Type B pancreatic cell (in vitro differentiated cells): ENCODE data around the gene FXR1. TPM values are rescaled to one million over a fixed set of nuclear protein-coding genes. Genes with fewer than 3 reads are reported as not detected.
"Not testable (repeated sequence)": the region's sequence is repeated elsewhere in the genome, so short reads cannot be mapped to it uniquely, and the experiment has no call there.

ENCODE experiments used
- DNase-seq: peaks from one replicate; pipeline ENCODE4 v3.0.0; 2021; ENCODE audit warnings: mixed read lengths; ENCODE audit not compliant: unreplicated experiment; ENCODE audit errors: extremely low spot score
- H3K27ac Mint-ChIP-seq: 2 replicates; pipeline ENCODE4 v1.8.0; 2021; ENCODE audit warnings: mild to moderate bottlenecking, mixed read lengths
- H3K27me3 Mint-ChIP-seq: 2 replicates; pipeline ENCODE4 v1.8.0; 2021; ENCODE audit warnings: mixed read lengths
- H3K36me3 Mint-ChIP-seq: 2 replicates; pipeline ENCODE4 v1.8.0; 2021; ENCODE audit warnings: mixed read lengths
- H3K4me1 Mint-ChIP-seq: one replicate; pipeline ENCODE4 v1.8.0; 2021; ENCODE audit warnings: mixed read lengths; ENCODE audit not compliant: unreplicated experiment
- H3K4me3 Mint-ChIP-seq: 2 replicates; pipeline ENCODE4 v1.8.0; 2021; ENCODE audit warnings: mild to moderate bottlenecking, mixed read lengths
- H3K9me3 Mint-ChIP-seq: 2 replicates; pipeline ENCODE4 v1.8.0; 2021; ENCODE audit warnings: mixed read lengths
- CTCF ChIP-seq: fragments of 200-600 bp; sonication (generic); conservative IDR thresholded peaks from 2 replicates; pipeline ENCODE4 v1.5.0; 2021; ENCODE audit warnings: antibody characterized with exemption, mild to moderate bottlenecking
- long read RNA-seq: library from polyadenylated mRNA; unstranded; transcript quantifications from one replicate; pipeline ENCODE4 v2.0.0, GENCODE V29; 2020
- total RNA-seq: library from RNA; stranded (reverse); gene quantifications from 2 replicates; pipeline ENCODE4 v1.2.1, GENCODE V29; 2021; ENCODE audit warnings: low replicate concordance

The FXR1 gene
- total RNA-seq = 126 and 179 TPM in 2 replicates
- long read RNA-seq, full-length matches to known transcripts = 164 of 215 reads
- long read RNA-seq, partial matches to known transcripts = 20 of 215 reads
- long read RNA-seq, other reads (novel, unspliced or antisense) = 31 of 215 reads

- TF ChIP-seq CTCF = peak; percentile 81
- Mint-ChIP-seq H3K9me3 (no peaks in the 10 kb centered on the region), H3K4me3 (peak within 1 kb of the TSS; percentile 96), H3K27me3 (no peaks in the 10 kb centered on the region), H3K4me1 (peaks cover 28% of the 10 kb centered on the region), H3K27ac (peak within 1 kb of the TSS; percentile 92), H3K36me3 (peaks cover 13% of the 10 kb centered on the region)
- peak; percentile 87 for DNase-seq
Measured at GRCh38 chr3:180912304-180913296, at the start of gene FXR1. FXR1 (plus strand) TSS chr3:180912670; CDS start chr3:180912686, 16 bp downstream.

- H3K27me3 Mint-ChIP-seq = peaks cover 13% of the 10 kb centered on the region
- no peaks in the 10 kb centered on the region for H3K4me1 Mint-ChIP-seq
- H3K27ac Mint-ChIP-seq = no peak overlapping the region
- H3K4me3 Mint-ChIP-seq = peak overlapping the region; percentile 60
- no peak for TF ChIP-seq CTCF
- DNase-seq = no peak
- H3K9me3 Mint-ChIP-seq = no peaks in the 10 kb centered on the region
- no peaks in the 10 kb centered on the region for H3K36me3 Mint-ChIP-seq
Measured at GRCh38 chr3:180870008-180870699, 42.3 kb upstream of the FXR1 start.

GRCh38 chr3:180871901-180872300, 40.6 kb upstream of the FXR1 start:
- H3K4me3 Mint-ChIP-seq = no peak overlapping the region
- H3K36me3 Mint-ChIP-seq = no peaks in the 10 kb centered on the region
- no peak for TF ChIP-seq CTCF
- H3K27me3 Mint-ChIP-seq = peaks cover 13% of the 10 kb centered on the region
- no peak overlapping the region for H3K27ac Mint-ChIP-seq
- no peaks in the 10 kb centered on the region for H3K4me1 Mint-ChIP-seq
- H3K9me3 Mint-ChIP-seq = no peaks in the 10 kb centered on the region
- DNase-seq = no peak

GRCh38 chr3:180872430-180872829, 40.0 kb upstream of the FXR1 start:
- not testable (repeated sequence) for H3K4me1 Mint-ChIP-seq, H3K4me3 Mint-ChIP-seq, DNase-seq, H3K27ac Mint-ChIP-seq, H3K36me3 Mint-ChIP-seq, H3K9me3 Mint-ChIP-seq
- H3K27me3 Mint-ChIP-seq = peaks cover 13% of the 10 kb centered on the region

GRCh38 chr3:180875124-180875698, 37.3 kb upstream of the FXR1 start:
- no peak for TF ChIP-seq CTCF
- H3K27ac Mint-ChIP-seq = no peak overlapping the region
- no peak for DNase-seq
- H3K4me1 Mint-ChIP-seq = no peaks in the 10 kb centered on the region
- no peaks in the 10 kb centered on the region for H3K9me3 Mint-ChIP-seq
- no peak overlapping the region for H3K4me3 Mint-ChIP-seq
- no peaks in the 10 kb centered on the region for H3K36me3 Mint-ChIP-seq
- H3K27me3 Mint-ChIP-seq = peaks cover 3% of the 10 kb centered on the region
